ENCODE data around the gene CD93.

GRCh38 chr20:23033918-23034317, 52.2 kb downstream of the CD93 start:
- no peak for TF ChIP-seq CTCF (IDR thresholded peaks at IDR 0.05)
- no peak for TF ChIP-seq POLR2A (IDR thresholded peaks at IDR 0.05)

All from testis (tissue), 2 donors.